Mammary epithelial cell (primary cell): ENCODE results near the gene SAMMSON.
A peak's percentile ranks its signal among the peaks of the same experiment; 100 is the strongest.

Experiments used
- EZH2 ChIP-seq: IDR thresholded peaks from 2 replicates; pipeline ENCODE4 v1.6.1; 2012; ENCODE audit warnings: low read length, inconsistent platforms, borderline replicate concordance
- TF ChIP-seq, protein P1 (sequence below), 2 donors: IDR thresholded peaks in 1 of 2; conservative IDR thresholded peaks in 1 of 2; 2 replicates each; pipeline ENCODE4 v1.5.1; 2011 to 2012; ENCODE audit warnings: inconsistent platforms in 2 of 2, low read length in 2 of 2, mild to moderate bottlenecking in 2 of 2, control low read depth in 1 of 2, low read depth in 1 of 2; ENCODE audit not compliant: insufficient read depth in 1 of 2; ENCODE audit errors: extremely low read depth in 1 of 2

DNA sequence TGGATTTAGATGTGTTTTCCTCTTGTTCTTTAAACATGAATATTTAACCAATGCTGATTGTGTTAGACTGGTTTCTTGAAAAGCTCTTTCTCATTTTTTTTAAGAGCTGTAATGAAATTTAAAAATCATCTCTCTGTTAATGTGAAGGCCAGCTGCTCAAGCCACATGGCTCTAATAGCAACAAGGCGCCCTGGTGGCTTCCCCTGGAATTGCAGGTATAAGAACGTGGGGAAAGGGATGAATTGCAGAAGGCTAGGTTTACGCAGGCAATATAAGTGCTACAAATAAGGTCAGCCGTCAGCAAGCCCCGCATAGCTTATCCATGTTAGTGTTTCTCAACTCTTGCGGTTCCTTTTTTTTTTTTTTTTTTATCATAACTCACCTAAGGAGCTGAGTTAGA lies 108.5 kb downstream of the SAMMSON start:
- TF ChIP-seq, protein P1, sequence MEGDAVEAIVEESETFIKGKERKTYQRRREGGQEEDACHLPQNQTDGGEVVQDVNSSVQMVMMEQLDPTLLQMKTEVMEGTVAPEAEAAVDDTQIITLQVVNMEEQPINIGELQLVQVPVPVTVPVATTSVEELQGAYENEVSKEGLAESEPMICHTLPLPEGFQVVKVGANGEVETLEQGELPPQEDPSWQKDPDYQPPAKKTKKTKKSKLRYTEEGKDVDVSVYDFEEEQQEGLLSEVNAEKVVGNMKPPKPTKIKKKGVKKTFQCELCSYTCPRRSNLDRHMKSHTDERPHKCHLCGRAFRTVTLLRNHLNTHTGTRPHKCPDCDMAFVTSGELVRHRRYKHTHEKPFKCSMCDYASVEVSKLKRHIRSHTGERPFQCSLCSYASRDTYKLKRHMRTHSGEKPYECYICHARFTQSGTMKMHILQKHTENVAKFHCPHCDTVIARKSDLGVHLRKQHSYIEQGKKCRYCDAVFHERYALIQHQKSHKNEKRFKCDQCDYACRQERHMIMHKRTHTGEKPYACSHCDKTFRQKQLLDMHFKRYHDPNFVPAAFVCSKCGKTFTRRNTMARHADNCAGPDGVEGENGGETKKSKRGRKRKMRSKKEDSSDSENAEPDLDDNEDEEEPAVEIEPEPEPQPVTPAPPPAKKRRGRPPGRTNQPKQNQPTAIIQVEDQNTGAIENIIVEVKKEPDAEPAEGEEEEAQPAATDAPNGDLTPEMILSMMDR (conservative IDR thresholded peaks at IDR 0.05 in 1 of 2, IDR thresholded peaks at IDR 0.05 in 1 of 2; ENCODE audit: extremely low read depth in 1 of 2, insufficient read depth in 1 of 2, low read depth in 1 of 2, low read length in 2 of 2): peak; percentile 59 to 63
- TF ChIP-seq EZH2: no peak
